ENCODE results near the gene CHAF1A. TPM values are rescaled to one million over a fixed set of nuclear protein-coding genes. Genes with fewer than 3 reads are reported as not detected.
A peak's percentile ranks its signal among the peaks of the same experiment; 100 is the strongest.

Gene CHAF1A
- total RNA-seq, 4 donors from 2014 or later: 2.4 to 11.9 (median 7.4) TPM

GRCh38 chr19:4360641-4361151 lies 41.7 kb upstream of the CHAF1A start:
- Histone ChIP-seq H3K27ac (peak overlapping the region in 3 of 4 donors; percentile 10 to 62 (median 57)), H3K4me3 (no peak overlapping the region), H3K27me3 (no peaks in the 10 kb centered on the region), H3K9me3 (no peaks in the 10 kb centered on the region), H3K36me3 (peaks cover 0 to 93% of the 10 kb centered on the region in 2 donors), H3K4me1 (peaks cover 0 to 28% (median 0%) of the 10 kb centered on the region in 3 donors)
- no CpG with 5 or more reads among the region's 12 CpGs for WGBS, 2 donors (ENCODE audit: low coverage in 1 of 2)
- TF ChIP-seq CTCF (IDR thresholded peaks at IDR 0.05): no peak
- TF ChIP-seq EP300 (IDR thresholded peaks at IDR 0.05): no peak
- no peak for TF ChIP-seq POLR2A (IDR thresholded peaks at IDR 0.05)
- no peak for TF ChIP-seq POLR2AphosphoS5 (IDR thresholded peaks at IDR 0.05)
- peak; percentile 26 for ATAC-seq

GRCh38 chr19:4361152-4362046 lies 41.0 kb upstream of the CHAF1A start:
- peaks cover 0 to 93% of the 10 kb centered on the region in 2 donors for H3K36me3 ChIP-seq
- no peak for TF ChIP-seq CTCF (IDR thresholded peaks at IDR 0.05)
- peaks cover 0 to 28% (median 0%) of the 10 kb centered on the region in 3 donors for H3K4me1 ChIP-seq
- no peaks in the 10 kb centered on the region for H3K27me3 ChIP-seq
- H3K4me3 ChIP-seq: no peak overlapping the region
- peak overlapping the region in 3 of 4 donors; percentile 10 to 62 (median 57) for H3K27ac ChIP-seq
- 65 to 72% methylated on average over 4 to 5 of the region's 50 CpGs for WGBS, 2 donors (ENCODE audit: low coverage in 1 of 2)
- no peak for ATAC-seq
- no peaks in the 10 kb centered on the region for H3K9me3 ChIP-seq

- no peaks in the 10 kb centered on the region for H3K9me3 ChIP-seq
- ATAC-seq: no peak
- peak overlapping the region in 2 of 4 donors; percentile 10 to 57 for H3K27ac ChIP-seq
- H3K4me1 ChIP-seq: peaks cover 0 to 28% (median 0%) of the 10 kb centered on the region in 3 donors
- TF ChIP-seq EP300 (IDR thresholded peaks at IDR 0.05): no peak
- no peak for TF ChIP-seq CTCF (IDR thresholded peaks at IDR 0.05)
- TF ChIP-seq POLR2AphosphoS5 (IDR thresholded peaks at IDR 0.05): no peak
- no peak for TF ChIP-seq POLR2A (IDR thresholded peaks at IDR 0.05)
- H3K36me3 ChIP-seq: peaks cover 0 to 95% of the 10 kb centered on the region in 2 donors
- H3K27me3 ChIP-seq: no peaks in the 10 kb centered on the region
- 40% methylated on average over 2 of the region's 32 CpGs; no CpG with 5 or more reads in 1 of the 2 donors for WGBS, 2 donors (ENCODE audit: low coverage in 1 of 2)
- H3K4me3 ChIP-seq: no peak overlapping the region
These were observed 40.2 kb upstream of the CHAF1A start for GRCh38 chr19:4362101-4362828.

- Histone ChIP-seq H3K9me3 (no peaks in the 10 kb centered on the region), H3K4me1 (peaks cover 0 to 36% (median 6%) of the 10 kb centered on the region in 3 donors), H3K27me3 (no peaks in the 10 kb centered on the region), H3K36me3 (peaks cover 0 to 96% of the 10 kb centered on the region in 2 donors), H3K27ac (peak overlapping the region in 1 of 4 donors; percentile 57), H3K4me3 (no peak overlapping the region)
- no peak for ATAC-seq
- 71% methylated on average over 1 of the region's 22 CpGs; no CpG with 5 or more reads in 1 of the 2 donors for WGBS, 2 donors (ENCODE audit: low coverage in 1 of 2)
- TF ChIP-seq CTCF (IDR thresholded peaks at IDR 0.05): peak in 1 of 4 experiments; percentile 17
- TF ChIP-seq EP300 (IDR thresholded peaks at IDR 0.05): no peak
These were observed 39.5 kb upstream of the CHAF1A start for GRCh38 chr19:4362831-4363545.

Data from gastroesophageal sphincter (tissue), 4 donors.